NCI-H345 treated with DMSO at 0.1 percent for 48 hours (cell line): ENCODE results near the gene DSCAM.

ENCODE experiments used
- DNase-seq: peaks from one replicate; lab custom pipeline; 2025; ENCODE audit not compliant: unreplicated experiment; lab: John Stamatoyannopoulos, UW

The DSCAM gene

DNA sequence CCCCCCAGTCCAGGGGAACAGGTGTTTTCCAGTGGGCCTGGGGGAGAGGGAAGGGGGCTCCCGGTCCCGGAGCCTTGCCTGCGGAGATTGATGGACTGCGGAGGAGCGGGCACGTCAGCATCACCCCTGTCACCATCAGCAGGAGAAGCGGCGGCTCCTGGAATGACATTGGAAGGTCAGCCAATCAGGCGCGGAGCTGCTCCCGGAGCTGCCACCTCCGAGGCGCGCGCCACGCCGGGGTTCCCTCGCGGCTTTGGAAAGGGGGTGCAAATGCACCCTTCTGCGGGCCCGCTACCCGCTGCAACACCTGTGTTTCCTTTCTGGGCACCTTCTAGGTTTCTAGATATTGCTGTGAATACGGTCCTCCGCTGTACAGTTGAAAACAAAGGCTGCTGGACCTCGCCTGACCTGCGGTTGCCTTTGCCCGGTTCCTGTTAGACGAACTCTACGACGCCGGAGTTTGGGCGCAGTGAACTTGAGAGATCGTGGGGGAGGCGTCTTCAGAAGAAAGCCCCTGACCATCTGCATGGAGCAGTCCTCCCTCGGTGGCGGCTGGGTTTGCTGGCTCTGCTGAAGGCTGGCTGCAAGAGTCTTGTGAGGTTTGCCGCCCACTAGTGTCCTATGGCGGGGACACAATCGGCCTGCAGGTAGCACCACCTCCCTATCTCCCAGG lies 5.3 kb downstream of the DSCAM start:
- DNase-seq, result peak; percentile 90

DNA sequence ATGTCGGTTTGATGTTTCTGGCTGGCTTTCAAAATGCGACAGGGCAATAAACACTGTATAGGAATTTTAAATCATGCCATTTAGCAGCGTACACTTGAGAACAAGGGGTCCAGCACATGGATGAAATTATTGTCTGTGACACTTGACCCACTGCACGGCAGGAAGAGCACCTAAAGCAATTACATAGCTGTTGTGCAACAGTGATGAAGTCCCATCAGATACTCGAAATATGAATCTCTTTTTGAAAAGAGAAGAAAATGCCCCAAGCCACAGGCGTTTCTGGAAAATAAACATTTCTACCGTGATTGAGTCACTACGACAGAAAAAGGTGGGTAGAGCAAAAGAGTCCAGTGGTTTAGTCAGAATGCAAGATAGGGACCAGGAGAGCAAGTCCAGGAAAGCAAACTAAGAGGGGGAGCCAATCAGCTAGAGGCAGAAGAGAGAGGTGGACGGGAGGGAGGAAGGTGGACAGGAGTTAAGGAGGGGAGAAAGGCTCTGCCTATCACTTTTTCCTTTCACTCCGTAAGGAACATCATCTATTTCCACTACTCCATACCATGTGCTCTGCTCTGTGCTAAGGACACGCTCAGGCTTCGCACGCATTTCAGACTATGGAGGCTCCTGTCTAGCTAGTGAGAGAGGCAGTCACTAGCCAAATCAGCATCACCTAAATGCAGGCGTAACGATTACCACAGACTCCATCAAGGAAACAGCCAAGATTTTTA lies 6.4 kb downstream of the DSCAM start:
- no peak for DNase-seq

DNA sequence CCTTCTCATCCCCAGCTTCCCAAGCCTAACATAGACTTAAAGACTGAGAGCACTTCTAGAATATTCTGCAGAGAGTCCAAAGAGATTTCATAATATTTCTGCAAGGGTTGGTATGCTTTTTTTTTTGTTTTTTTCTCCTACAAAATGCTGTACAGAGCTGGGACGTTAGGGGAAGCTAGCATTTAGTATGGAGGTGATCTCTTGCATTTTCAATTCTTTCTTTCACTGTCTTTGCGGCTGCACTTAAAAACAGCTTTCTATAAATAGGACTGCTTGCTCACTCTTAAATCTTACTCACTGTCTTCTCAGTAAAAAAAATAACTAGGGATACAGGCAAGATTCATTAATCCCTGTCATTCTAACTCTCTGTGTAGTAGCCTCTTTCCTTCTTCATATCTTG lies 7.4 kb downstream of the DSCAM start:
- no peak for DNase-seq

DNA sequence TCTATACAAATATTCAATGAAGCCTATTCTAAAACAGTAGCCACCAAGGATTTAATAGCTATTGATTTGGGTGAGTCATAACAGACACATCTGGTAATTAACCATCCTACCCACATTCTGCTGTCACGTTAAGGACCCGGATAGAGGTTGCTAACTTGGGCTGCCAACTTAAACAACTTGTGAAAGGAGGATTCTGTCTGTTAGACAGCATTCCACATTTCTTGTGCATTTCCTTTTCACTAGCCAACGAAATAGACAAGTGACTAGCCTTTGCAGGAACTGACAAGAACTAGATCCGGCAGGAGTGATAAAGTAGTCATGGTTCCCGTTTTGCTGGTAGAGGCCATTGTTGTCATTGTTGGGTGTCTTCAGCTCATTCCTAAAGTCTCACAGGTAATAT lies 9.5 kb downstream of the DSCAM start:
- DNase-seq, result no peak

DNA sequence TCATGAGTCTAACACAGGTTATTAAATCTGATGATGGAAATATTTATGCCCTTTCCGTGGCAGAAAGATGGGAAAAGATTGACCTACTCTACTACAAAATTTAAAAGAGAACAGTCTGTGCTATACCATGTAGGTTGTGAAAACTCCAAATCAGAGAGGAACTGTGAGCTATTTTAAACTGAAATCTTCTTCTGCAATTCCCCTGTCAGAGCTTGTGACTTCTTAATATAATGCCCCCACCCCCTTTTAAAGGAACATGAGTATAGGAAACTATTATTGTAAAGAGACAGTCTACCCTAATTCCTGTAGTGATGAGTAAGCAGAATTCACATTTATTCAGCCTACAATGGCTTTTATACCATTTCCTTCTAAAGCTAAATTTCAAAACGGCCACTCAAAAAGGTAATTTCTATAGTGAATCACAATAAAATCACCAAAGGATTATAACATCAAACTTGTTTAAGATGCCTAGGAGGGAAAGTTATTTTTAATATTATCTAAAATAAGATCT lies 11.7 kb downstream of the DSCAM start:
- DNase-seq, result no peak

DNA sequence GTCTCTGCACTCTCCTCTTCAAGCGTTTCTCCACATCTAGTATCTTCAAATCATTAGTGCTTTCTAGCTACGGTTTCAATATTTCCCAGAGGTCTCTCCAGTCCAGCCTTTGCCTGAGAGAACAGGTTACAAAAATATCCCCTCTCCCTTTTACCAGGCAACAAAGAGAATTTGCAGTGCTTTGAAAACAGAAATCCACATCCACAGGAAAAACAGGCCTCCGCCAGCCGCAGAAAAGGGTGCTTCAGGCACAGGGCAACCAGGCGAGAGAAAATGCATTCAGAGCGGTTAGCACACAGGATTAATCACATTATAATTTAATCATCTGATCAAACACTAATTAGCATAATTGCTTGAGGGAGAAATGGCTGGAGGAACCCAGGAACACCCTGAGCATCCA lies 13.8 kb downstream of the DSCAM start:
- DNase-seq, result no peak

DNA sequence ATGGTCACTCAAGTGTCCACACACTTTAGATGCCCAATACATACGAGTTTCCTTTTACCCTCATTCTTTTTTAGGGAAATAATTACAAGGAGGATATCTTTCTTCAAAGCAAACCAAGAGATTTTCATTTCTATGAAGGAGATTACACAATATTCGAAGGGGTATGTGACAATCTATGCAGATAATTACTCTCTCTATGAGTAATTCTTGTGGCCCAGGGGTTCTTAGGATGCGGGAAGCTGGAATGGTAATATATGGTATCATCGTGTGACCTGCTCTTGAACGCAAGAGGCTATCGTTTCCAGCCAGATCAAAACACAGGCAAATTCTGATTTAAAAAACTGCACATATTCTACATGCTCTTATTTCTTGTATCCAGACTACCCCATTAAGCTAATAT lies 14.6 kb downstream of the DSCAM start:
- no peak for DNase-seq

DNA sequence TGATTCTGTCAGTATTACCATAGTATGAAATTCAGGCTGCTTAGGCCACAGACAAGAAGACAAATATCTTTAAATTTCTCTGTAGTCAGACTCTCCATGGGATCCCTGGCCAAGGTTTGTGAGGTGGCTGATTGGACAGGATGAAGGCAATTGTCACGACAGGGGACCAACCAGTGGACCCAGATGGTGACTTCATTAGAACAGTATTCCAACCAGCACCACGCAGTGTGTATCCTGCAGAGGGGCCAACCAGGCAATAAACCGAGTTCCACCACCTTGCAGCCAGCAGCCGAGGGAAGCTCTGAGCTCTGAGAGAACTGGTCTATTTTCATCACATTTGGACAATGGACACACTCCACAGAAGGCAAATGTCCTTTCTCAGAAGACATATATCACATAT lies 16.1 kb downstream of the DSCAM start:
- no peak for DNase-seq

DNA sequence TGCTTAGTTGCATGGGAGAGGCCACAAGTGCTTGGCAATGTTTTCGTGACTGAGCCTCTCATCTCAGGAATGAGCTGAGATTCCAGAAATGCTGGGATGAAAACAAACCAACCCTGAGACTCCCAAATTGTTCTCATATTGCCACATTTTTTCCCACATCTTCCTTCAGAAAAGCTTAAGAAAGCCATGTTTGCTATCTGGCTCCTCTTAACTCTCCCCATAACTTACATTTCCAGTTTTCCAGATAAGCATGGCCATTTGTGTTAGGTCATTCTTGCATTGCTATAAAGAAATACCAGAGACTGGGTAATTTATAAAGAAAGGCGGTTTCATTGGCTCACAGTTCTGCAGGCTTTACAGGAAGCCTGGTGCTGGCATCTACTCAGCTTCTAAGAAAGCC lies 17.2 kb downstream of the DSCAM start:
- no peak for DNase-seq

DNA sequence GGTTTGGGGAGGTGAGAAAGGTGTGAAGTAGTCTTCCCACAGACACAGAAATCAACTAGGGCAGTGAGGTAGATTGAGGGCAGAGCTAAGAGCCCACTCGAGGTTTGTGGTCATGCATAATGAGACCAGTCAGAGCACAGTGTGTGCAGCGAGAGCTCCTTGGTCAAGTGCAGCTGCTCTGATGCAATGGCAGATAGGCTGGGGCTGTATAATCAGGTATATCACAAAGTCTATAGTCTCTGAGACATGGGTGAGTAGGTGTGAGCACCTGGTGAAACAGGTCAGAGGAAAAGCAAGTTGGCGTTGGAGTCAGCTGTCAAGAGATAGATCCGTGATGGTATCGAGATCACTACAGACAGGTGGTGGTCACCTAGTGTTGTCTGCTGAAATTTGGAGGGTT lies 17.6 kb downstream of the DSCAM start:
- DNase-seq, result no peak

DNA sequence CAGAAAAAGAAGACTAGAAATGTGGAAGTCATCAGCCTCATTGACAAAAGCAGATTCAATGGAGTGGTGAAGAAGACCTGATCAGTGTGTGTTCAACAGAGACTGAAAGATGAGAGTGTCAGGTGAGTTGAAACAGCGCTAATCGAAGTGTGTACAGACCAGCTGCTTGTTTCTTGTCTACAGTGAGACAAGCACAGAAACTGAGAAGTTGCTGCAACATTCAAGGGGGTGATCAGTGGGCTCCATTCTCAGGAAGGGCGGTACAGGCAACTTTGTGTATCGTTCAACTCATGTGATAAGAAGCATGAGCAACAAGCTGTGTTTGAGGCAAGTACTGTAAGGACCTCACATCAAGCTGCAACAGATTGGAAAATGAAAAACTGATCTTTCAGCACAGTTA lies 19.4 kb downstream of the DSCAM start:
- DNase-seq, result no peak

DNA sequence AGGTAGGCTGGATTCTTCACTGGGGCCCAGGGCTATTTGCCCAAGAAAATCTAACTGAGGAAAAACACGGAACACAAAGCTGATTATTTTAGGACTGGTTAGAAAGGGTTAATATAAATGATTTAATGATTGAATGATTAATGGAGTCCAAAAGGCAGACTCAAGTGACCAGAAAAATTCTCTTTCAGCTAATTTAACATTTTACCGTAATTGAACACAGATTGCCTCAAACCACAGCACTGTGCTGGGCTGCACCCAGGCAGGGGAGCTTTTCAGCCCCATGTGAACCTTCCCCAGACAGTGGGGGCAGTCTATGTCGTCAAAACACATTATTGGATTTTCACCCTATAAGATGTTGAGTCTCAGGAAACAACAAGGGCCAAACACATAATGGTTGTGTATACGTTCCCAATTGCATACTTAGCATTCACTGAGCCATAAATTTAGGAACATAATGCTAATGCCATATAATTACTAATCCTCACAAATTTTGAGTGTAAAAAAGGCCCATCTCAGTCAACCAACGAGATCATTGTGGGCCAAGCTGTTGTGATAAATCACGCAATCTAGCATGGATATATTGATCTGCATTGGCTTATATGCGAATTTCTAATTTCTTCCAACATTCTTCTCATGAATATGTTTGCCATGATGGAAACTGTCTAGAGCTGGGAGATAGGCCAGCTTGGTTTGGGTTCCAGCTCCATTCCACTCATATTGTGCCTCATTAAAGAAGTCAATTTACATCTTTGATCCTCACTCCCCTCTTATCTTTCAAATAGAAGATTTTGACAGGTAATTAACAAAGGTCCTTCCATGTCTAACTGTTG lies 27.7 kb downstream of the DSCAM start:
- DNase-seq, result no peak

DNA sequence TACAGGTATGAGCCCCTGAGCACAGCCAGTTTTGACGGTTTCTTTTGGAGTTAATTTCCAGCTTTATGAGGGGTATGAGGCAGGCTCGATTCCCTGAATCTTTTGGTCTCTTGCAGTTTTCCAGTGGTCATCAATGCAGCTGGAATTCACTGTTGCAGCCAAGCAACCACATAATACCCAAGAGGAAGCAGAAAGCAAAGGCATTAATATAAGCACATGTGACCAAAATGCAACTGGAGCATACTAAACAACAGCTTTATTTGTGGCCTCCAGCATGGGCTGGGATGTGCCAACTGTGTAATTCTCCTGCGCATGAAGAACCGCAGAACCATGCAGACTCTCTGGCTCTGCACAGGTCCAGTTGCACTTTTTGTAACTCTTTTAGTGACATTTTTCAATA lies 33.0 kb downstream of the DSCAM start:
- no peak for DNase-seq

DNA sequence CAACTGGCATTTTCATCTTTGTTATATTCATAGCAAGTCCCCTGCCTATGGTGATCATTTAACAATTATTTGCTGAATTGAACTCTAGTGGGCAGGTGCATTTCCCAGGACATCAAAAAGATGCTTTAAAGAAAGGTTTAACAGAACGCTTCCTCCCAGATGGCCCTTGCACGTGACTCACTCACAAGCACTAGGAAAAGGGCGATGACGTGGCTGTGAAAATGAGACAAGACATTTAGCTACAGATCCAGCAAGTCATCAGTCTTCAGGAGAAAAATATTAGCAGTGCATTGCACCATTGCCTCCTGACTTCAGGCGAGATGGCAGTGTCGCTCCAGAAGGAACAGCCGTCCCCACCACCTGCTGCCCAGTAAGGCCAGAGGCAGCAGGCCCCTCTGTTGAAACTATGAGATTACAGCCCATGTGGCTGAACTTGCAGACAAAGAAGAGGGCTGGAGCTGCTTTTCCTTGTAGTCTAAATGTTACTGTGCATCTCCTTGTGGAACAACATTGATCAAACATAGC lies 37.2 kb downstream of the DSCAM start:
- no peak for DNase-seq

DNA sequence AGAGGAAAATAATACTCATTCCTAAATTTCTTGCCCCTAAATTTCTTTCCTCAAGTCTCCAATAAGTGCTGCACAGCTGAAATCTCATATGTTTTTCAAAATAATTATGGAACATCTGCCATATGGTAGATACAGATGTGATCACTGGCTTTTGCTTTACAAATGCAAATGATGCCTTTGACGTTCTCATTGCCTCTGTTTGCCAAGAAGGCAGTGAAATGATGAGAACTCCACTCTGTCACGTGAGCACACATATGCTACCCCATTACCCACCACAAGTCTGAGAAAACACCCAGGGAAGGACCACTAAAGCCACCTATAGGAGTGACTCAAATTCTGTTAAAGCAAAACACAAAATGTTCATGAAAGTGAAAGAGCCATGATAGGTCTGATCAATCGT lies 43.9 kb downstream of the DSCAM start:
- no peak for DNase-seq

DNA sequence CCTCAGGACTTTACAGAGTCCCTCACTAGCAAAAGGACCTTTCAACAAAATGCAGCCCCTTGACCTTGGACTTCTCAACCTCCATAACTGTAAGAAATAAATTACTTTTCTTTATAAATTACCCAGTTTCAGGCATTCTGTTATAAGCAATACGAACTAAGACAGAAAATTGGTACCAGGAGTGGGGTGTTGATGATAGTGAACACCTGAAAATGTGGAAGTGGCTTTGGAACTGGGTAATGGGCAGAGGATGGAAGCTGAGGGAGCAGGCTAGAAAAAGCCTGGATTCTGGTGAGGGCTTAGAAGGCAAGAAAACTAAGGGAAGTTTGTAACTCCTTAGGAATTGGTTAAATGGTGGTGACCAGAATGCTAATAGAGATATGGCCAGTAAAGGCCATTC lies 46.8 kb downstream of the DSCAM start:
- no peak for DNase-seq

DNA sequence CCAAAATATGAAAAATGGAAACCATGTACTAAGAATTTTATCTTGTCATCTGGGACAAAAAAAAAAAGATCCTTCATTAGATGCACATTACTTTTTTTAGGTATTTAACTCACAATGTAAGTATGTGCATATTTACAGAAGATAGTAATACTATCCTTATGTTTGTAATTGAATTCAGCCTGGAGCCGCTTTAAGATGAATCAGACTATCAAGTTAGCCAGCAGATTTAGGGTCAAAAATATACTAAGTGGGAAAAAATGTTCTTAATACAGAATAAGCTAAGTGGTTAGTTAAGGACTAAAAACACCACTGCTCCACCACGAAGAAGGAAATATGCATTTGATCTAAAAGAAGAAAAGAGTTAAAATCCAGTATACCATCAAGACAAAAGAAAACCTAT lies 49.1 kb downstream of the DSCAM start:
- DNase-seq, result no peak

DNA sequence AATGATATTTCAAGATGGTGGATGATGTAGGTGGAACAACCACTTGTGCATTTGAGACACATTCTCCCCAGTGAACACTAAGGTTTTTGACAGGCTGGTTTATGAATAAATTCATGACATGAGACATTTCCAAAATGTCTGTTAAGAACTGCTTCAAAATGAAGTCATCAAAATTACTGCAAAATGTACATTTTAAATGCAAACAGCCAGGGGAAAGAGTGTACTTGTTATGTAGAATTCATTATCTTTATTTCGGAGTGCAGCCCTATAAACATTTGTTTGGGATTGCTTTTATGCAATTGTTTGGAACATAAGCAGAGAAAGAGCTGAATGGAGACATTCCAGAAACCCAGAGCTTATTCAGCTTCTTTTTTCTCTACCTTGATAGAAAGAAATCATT lies 49.5 kb downstream of the DSCAM start:
- no peak for DNase-seq

DNA sequence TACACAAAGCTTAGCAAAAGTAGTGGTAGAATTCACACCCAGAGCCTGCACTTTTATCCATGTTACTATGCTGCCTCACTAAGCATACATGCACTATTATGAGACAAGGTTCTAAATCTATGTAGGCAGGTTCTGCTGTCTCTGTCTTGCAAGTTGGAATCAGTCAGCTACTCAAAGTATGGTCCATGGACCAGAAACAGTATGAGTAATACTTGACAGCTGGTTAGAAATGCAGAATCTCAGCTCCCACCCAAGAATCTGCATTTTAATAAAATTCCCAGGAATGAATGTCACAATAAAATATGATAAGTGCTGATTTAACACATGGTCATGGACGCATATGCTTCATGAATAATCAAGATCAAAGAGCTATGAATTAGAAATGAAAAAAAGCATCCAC lies 50.5 kb downstream of the DSCAM start:
- no peak for DNase-seq

DNA sequence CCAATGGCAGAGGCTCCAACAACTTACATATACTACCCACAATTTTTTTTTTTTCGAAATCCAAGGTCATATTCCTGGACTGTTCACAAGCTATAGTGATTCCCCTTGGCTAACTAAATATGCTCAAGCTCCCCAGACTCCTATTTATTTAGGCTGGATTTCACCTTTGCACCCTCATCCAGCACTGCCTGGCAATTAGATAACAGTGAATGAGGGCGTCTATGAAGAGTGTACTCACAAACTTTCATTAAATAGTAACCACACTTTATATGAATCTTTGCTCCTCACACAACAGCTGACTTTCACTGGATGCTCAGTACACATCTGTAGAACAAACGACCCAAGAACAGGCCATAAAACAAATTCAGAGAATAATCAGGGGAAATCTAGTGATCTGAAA lies 51.6 kb downstream of the DSCAM start:
- DNase-seq, result no peak

DNA sequence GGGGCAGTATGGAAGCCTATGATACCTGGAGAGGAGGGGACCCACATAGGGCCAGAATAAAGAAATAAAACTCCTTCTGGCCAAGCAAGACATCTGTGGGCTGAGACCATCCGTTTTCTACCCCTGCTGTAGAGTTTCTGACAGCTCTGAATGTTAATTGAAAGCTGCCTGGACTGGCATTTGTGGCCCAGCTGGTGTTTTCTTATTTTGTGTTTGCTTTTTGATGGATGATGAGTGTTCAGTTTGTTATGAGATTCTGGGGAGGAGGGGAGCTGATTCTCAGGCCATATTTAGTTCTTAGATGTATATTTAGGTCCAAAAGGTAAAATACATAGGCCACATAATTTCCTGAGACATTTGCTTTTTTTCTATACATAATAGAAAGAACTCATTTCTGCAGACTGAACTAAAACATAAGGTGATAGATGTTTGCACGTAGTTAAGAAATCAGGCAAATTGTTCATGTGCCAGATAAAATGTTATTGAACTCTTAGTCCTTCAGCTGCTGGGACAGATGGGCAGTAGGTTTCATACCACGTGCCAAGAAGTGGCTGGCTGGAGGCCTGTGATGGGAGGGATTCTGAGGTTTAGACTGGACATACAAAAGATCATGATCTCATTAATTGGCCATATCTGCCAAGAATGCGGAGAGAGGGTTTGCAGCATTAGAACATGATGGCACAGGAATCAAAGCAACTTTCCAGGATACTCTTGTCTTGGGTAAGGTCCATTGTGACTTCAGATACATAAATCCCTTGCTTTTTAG lies 54.1 kb downstream of the DSCAM start:
- DNase-seq, result no peak
